Epithelial cell of proximal tubule (primary cell): ENCODE data around the gene NMUR1. TPM values are rescaled to one million over a fixed set of nuclear protein-coding genes. Genes with fewer than 3 reads are reported as not detected.
A peak's percentile ranks its signal among the peaks of the same experiment; 100 is the strongest.

Source experiments
- DNase-seq: peaks from one replicate; pipeline ENCODE4 v3.0.0-alpha.2; 2011; ENCODE audit warnings: low read depth
- H3K4me3 ChIP-seq: 2 replicates; pipeline ENCODE4 v1.5.1; 2011; ENCODE audit warnings: low read depth, mild to moderate bottlenecking, low read length
- CTCF ChIP-seq: conservative IDR thresholded peaks from 2 replicates; pipeline ENCODE4 v1.5.1; 2012; ENCODE audit warnings: low read depth, mild to moderate bottlenecking, low read length
- total RNA-seq: library from RNA; depleted of rRNA; stranded (reverse); fragments of >200 nt; gene quantifications from 2 replicates; pipeline ENCODE4 v1.2.3, GENCODE V29; 2015

Gene NMUR1
- total RNA-seq, 1 donor from 2014 or later, result not detected

GRCh38 chr2:231482806-231483391 lies 47.3 kb downstream of the NMUR1 start:
- no peak for DNase-seq
- peak; percentile 84 for TF ChIP-seq CTCF
- peak overlapping the region; percentile 50 for H3K4me3 ChIP-seq

- DNase-seq, result no peak
- no peak for TF ChIP-seq CTCF
- no peak overlapping the region for H3K4me3 ChIP-seq
These were observed 49.5 kb downstream of the NMUR1 start for GRCh38 chr2:231480781-231481180.

GRCh38 chr2:231479455-231479854 lies 50.8 kb downstream of the NMUR1 start:
- TF ChIP-seq CTCF, result no peak
- no peak overlapping the region for H3K4me3 ChIP-seq
- no peak for DNase-seq

- no peak overlapping the region for H3K4me3 ChIP-seq
- no peak for TF ChIP-seq CTCF
- no peak for DNase-seq
These were observed 53.3 kb downstream of the NMUR1 start for GRCh38 chr2:231476920-231477319.

GRCh38 chr2:231475965-231476364 lies 54.3 kb downstream of the NMUR1 start:
- no peak for TF ChIP-seq CTCF
- DNase-seq, result no peak
- no peak overlapping the region for H3K4me3 ChIP-seq

Other genes starting within 250 kb of the NMUR1 start
- 10.7 and 13.7 TPM in 2 replicates for gene B3GNT7, start 134.7 kb downstream of the NMUR1 start, total RNA-seq
- 141 and 227 TPM in 2 replicates for gene NCL, start 66.0 kb downstream of the NMUR1 start, total RNA-seq
- gene TEX44, start 62.4 kb upstream of the NMUR1 start, total RNA-seq, result not detected in 2 replicates
- gene PTMA, start 178.1 kb upstream of the NMUR1 start, total RNA-seq, result 1,797 and 2,011 TPM in 2 replicates